GM19395 (cell line): Measurements from ENCODE around the gene IGFBP4.

Source experiments
- ATAC-seq: cut with Tn5 transposase; IDR thresholded peaks from one replicate; pipeline ENCODE4 v1.9.1; 2021; ENCODE audit warnings: mild to moderate bottlenecking, moderate library complexity; ENCODE audit not compliant: unreplicated experiment

The IGFBP4 gene

GRCh38 chr17:40431231-40431602 is 12.0 kb upstream of the IGFBP4 start:
- no peak for ATAC-seq

DNA sequence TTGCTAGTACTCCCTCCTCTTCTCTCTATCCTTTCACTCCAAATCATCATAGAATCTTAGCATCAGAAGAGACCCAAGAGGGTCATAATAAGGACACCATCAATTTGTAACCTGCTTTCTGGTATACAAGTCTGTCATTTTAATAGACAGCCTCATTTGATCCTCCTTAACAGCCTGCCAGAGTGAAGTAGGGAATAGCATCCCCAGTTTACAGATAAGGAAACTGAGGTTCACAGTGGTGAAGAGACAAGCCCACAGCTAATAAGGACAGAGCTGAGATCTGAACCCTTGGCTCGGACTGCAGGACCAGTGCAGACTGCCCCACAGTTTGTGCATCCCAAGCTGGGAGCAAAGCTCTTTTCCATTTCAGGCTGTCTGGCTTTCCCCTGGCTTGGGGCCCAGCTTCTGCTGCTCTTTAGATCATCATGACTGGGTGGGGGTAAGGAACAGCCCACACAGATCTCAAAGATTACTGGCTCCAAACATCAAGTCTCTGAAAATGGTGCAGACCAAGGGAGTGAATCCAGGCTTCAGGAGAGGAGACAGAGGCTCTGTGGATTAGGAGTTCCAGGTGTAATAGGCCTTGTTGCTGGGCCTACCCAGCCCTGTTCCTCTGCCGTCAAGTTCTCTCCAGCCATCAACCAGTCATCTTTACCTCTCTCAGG is 10.3 kb upstream of the IGFBP4 start:
- ATAC-seq = no peak

DNA sequence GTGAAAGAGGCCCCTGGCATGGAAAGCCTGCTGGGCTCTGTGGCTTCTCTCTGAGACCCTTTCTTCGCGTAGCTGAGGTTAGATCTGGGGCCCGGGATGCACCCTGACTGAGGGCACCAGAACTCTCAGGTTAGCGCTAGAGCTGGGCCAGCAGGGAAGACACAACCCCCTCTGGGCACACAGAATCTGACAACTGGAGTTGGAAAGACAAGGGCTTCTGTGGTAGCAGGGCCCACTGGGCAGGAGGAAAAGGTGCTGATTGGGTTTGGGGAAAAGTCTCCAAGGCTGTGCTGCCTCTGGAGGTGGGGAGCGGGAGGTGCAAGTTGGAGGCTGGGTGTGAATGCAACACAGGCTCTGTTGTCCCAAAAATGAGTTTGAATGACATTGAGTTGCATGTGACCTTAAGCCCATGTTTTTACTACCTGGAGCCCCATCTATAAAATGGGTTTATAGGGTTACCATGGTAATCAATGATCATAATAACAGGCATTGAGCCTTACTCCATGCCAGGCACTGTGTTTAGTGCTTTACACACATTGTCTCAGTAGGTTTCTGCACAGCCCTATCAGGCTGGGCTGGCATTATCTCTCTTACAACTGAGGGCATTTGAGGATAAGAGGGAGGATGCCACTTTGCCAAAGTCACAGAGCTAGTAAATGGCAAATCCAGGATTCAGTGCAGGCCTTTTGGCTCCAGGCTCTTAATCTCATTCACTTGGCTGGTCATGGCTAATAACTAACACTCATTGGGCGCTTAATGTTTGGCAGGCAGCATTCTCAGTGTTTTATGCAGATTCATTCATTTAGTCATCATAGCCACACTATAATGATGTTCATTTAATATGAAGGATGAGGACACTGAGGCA is 9.5 kb upstream of the IGFBP4 start:
- no peak for ATAC-seq

DNA sequence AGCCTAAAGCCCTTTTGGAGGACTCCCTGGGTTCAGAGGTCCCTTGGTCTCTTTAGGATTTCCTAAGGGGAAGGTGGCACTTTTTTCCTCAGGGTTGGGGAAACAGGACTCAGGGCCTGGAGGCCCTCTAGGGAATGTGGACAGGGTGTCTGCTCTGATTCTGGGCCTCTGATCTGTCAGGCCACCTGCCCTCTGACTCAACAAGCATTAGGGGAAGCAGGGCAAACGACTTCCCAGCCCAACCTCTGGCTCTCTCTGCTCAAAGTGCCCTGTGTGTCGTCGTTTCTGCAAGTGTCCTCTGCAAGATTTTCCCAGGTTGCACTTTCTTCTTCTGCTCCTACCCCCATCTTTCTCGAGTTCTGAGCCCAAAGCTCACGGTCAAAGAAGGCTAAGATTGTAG is 6.6 kb upstream of the IGFBP4 start:
- no peak for ATAC-seq

GRCh38 chr17:40437095-40437732 is 6.0 kb upstream of the IGFBP4 start:
- ATAC-seq = no peak

DNA sequence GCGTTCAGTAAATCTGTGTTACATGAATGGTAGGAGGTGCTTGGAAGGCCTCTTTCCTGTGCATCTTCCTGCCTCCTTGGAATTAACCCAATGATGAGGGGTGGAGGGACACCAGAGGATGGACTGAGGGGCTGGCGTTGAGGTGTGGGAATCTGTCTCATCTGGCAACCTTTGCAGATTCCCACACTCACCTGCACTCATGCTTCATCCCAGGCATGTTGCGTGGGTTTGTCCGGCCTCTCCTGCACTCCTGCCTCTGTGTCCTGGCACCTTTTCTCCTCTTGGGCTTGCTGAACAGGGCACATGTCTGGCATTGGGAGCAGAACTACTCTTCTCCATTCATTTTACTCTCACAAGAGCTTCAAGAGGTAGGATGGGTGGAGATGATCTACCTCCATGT is 3.1 kb upstream of the IGFBP4 start:
- no peak for ATAC-seq

DNA sequence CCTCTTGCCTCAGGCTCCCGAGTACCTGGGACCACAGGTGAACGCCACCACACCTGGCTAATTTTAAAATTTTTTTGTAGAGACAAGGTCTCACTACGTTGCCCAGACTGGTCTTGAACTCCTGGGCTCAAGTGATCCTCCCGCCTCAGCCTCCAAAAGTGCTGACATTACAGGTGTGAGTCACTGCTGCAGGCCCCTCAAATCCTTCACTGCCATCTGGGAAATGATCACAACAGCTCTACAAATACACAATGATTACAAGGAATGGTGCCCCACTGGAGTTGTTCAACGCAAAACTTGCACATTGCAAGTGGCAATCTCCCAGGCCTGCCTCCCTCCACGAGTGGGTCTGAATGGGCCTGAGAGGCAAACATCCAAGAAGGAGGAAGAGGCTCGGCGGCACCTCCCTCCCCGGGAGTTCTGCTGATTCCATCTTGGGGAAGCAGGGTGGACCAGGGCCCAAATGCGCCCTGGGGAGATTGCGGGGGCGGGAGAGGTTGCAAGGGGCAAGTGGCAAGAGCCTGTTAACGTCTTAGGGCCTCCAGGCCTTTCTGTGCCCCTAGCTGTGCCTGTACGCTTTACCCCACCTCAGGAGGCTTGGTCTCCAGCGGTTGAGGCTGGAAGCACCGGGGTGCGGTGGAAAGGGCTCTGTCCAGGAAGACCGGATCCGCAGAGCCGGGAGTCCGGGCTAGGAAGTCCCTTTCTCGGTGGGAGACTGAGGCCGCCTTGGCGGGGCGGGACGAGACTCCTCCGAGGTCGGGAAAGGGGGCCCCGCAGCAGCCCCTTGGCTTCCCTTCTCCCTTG is 656 bp upstream of the IGFBP4 start:
- ATAC-seq = no peak

DNA sequence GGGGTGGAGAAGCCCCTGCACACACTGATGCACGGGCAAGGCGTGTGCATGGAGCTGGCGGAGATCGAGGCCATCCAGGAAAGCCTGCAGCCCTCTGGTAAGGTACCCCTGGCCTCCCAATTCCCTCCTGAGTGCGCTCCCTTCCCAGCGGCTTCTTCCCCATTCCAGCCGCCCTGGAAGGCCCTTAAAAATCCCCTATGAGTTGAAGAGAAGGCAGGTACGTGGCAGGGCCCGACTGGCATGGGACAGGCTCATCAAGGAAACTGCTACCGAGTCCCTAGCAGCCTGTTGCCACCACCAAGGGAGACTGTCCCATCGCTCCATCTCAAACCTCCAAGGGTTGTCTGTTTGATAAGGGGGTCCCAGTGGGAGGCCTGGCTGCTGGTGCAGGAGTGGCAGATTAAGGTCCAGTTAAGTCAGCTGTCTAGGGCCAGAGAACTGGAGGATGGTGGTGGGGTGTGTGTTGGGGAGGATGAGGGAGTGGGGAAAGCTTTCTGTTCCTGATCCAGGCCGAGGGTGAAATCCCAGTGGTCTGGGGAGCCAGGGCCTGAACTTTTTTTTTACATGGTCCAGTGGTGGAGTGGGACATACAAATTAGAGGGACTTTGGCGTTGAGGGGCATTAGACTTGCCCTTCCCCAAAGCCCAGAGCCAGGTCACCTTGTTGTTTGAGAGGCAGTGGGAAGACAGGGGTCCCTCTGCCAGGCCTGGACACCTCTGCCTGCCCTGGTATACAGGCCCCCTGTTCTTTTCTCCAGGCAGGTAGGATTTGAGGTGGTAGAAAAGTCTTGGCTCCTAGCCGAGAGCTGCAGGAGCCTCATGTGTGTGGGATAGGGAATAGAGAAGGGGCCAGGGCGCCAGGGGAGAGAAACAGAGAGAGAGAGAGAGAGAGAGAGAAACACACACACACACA is 994 bp downstream of the IGFBP4 start:
- ATAC-seq = no peak

DNA sequence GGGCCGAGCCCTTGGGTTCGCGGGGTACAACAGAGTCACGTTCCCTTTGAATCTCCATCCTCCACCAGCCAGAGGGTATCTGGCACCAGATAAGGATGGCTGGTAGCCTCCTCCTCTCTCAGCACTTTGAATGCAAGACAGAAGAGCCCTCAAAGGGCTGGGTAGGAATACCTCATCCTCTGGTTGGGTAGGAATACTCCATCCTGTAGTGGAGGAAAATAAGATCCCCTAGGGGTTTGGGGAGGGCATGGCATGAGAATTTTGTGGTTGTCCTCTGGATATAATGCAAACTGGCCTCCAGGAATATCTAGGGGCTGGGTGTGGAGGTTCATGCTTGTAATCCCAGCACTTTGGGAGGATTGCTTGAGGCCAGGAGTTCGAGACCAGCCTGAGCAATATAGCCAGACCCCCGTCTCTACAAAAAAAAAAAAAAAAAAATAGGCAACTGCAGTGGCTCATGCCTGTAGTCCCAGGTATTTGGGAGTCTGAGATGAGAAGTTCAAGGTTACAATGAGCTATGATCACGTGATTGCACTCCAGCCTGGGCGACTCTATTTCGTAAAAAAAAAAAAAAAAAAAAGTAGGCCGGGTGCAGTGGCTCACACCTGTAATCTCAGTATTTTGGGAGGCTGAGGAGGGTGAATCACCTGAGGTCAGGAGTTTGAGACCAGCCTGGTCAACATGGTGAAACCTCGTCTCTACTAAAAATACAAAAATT is 2.7 kb downstream of the IGFBP4 start:
- ATAC-seq = no peak

DNA sequence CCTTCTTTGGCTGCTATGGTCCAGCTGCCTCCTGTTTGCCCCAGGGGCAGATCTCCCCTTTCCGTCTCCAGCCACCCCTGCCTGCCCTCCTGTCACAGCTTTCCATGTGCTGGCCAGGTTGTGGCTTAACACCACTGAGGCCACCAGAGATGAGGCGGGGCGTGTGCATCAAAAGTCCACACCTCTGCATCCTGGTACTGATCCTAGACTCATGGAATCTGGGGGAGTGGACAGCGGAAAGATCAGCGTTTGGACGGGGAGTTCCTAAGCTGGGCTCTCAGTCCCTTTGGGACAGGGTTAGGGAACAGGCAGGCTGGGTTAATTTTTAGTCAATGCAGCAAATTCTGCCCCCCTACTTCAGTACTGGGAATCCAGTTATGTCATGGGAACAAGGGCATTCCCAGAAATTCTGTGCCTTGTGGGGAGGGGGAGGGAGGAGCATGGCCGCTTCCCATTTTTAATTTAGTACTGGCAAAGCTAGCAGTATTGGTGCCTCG is 3.9 kb downstream of the IGFBP4 start:
- ATAC-seq = no peak

GRCh38 chr17:40447806-40448205 is 4.6 kb downstream of the IGFBP4 start:
- no peak for ATAC-seq

GRCh38 chr17:40448213-40448638 is 5.0 kb downstream of the IGFBP4 start:
- ATAC-seq = no peak

- ATAC-seq = no peak
Observed at GRCh38 chr17:40448639-40449261, 5.5 kb downstream of the IGFBP4 start.

DNA sequence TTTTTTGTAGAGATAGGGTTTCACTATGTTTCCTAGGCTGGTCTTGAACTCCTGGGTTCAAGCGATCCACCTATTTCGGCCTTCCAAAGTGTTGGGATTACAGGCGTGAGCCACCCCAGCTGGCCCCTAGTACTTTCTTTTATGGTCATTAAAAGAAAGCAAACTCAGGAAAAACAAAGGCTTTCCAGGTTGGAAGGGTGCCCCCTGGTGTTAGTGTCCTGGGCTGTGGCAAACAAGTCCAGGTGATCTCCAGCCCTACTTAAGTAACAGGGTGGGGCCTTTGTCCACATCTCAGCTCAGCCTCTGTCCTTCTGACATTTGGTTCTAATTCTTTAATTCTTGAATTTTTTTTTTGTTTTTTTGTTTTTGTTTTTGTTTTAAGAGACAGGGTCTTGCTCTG is 6.9 kb downstream of the IGFBP4 start:
- ATAC-seq = no peak

DNA sequence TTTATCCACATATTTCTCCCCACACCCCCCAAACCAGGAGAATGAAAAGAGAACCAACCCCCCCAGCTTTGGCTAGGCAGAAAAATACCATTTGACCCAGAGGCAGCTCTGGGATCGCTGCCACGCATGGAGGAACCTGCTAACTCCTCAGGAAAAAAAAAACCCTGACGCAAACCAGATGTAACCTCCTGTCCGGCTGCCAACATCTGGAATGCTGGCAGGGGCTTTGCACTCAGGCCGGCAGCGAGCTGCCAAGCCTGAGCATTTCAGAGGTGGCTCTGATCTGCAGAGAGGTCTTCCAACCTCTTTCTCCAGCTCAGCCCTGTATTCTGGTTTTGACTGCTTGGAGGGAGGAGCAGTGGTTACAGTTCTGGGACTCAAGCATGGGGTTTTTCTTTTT is 8.2 kb downstream of the IGFBP4 start:
- no peak for ATAC-seq

GRCh38 chr17:40452216-40452787 is 9.1 kb downstream of the IGFBP4 start:
- no peak for ATAC-seq

DNA sequence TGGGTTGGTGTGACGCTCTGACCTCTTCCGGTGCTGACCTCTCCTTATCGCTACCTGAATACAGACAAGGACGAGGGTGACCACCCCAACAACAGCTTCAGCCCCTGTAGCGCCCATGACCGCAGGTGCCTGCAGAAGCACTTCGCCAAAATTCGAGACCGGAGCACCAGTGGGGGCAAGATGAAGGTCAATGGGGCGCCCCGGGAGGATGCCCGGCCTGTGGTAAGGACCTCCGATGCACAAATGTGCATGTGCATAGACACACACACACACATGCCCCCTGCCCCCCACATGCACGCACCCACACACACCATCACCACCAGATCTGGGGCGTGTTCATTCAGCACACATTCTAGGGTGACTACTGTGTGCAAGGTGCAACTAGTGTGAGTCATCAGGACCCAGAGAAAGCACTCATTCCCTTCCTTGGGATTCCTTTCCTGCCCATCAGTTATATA is 9.7 kb downstream of the IGFBP4 start:
- no peak for ATAC-seq

DNA sequence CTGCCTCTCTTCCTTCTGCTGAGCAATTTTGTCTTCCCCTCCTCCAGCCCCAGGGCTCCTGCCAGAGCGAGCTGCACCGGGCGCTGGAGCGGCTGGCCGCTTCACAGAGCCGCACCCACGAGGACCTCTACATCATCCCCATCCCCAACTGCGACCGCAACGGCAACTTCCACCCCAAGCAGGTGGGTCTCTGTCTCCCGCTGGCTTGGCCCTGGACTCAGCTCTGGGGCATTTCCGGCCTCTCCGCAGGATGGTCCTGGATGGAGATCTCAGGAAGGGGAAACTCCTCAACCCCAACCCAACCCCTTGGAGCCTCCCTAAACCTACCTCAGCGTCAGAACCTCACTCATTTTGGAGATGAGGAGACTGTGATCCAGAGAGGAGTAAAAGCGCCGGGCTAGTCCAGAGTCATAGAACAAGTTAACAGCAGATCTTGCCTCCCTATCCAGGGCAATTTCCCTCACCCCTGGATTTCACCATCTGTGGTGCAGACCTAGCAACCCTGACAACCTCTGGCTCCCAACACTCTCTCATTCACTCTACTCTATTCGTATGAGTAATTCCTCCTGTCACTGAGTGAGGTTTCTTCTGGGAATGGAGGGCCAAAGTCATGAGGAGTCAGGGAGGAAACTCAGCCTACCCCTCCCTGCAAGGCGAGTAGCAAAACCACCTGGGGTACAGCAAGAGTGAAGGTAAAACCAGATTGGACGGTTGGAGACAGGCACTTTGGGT is 10.8 kb downstream of the IGFBP4 start:
- ATAC-seq = no peak
